ENCODE data around the gene GABPB2.

DNA sequence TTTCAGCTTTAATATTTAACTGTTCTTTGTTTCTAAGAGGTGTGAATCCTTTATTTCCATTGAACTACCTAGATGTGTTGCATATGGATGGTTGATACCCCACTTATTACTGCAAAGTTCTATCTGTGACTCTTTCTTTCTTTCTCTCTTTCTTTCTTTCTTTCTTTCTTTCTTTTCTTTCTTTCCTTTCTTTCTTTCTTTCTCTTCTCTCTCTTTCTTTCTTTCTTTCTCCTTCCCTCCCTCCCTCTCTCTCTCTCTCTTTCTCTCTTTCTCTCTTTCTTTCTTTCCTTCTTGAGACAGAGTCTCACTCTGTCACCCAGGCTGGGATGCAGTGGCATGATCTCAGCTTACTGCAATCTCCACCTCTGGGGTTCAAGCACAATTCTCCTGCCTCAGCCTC is 34.1 kb downstream of the GABPB2 start:
- TF ChIP-seq, protein P1, sequence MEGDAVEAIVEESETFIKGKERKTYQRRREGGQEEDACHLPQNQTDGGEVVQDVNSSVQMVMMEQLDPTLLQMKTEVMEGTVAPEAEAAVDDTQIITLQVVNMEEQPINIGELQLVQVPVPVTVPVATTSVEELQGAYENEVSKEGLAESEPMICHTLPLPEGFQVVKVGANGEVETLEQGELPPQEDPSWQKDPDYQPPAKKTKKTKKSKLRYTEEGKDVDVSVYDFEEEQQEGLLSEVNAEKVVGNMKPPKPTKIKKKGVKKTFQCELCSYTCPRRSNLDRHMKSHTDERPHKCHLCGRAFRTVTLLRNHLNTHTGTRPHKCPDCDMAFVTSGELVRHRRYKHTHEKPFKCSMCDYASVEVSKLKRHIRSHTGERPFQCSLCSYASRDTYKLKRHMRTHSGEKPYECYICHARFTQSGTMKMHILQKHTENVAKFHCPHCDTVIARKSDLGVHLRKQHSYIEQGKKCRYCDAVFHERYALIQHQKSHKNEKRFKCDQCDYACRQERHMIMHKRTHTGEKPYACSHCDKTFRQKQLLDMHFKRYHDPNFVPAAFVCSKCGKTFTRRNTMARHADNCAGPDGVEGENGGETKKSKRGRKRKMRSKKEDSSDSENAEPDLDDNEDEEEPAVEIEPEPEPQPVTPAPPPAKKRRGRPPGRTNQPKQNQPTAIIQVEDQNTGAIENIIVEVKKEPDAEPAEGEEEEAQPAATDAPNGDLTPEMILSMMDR (conservative IDR thresholded peaks at IDR 0.05; ENCODE audit: low read depth in 2 of 2): no peak
- TF ChIP-seq ZNF114 (CRISPR knock-in tag; IDR thresholded peaks at IDR 0.05) (no peak), JUNB (IDR thresholded peaks at IDR 0.05; ENCODE audit: unreplicated experiment) (no peak), POLR2AphosphoS5 (IDR thresholded peaks at IDR 0.05; ENCODE audit: low read depth) (no peak), EZH2 (IDR thresholded peaks at IDR 0.05; ENCODE audit: low read depth, unreplicated experiment) (no peak), STAT1 (IDR thresholded peaks at IDR 0.05; ENCODE audit: unreplicated experiment) (no peak), EZH2phosphoT487 (IDR thresholded peaks at IDR 0.05; ENCODE audit: unreplicated experiment) (no peak), NANOG (IDR thresholded peaks at IDR 0.05; ENCODE audit: borderline replicate concordance) (no peak), CREB1 (CRISPR knock-in tag; IDR thresholded peaks at IDR 0.05; ENCODE audit: low read depth) (no peak), ZNF331 (CRISPR knock-in tag; IDR thresholded peaks at IDR 0.05; ENCODE audit: low read depth) (no peak)
- TF ChIP-seq, protein P2, sequence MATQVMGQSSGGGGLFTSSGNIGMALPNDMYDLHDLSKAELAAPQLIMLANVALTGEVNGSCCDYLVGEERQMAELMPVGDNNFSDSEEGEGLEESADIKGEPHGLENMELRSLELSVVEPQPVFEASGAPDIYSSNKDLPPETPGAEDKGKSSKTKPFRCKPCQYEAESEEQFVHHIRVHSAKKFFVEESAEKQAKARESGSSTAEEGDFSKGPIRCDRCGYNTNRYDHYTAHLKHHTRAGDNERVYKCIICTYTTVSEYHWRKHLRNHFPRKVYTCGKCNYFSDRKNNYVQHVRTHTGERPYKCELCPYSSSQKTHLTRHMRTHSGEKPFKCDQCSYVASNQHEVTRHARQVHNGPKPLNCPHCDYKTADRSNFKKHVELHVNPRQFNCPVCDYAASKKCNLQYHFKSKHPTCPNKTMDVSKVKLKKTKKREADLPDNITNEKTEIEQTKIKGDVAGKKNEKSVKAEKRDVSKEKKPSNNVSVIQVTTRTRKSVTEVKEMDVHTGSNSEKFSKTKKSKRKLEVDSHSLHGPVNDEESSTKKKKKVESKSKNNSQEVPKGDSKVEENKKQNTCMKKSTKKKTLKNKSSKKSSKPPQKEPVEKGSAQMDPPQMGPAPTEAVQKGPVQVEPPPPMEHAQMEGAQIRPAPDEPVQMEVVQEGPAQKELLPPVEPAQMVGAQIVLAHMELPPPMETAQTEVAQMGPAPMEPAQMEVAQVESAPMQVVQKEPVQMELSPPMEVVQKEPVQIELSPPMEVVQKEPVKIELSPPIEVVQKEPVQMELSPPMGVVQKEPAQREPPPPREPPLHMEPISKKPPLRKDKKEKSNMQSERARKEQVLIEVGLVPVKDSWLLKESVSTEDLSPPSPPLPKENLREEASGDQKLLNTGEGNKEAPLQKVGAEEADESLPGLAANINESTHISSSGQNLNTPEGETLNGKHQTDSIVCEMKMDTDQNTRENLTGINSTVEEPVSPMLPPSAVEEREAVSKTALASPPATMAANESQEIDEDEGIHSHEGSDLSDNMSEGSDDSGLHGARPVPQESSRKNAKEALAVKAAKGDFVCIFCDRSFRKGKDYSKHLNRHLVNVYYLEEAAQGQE (IDR thresholded peaks at IDR 0.05; ENCODE audit: unreplicated experiment): no peak
- TF ChIP-seq, protein P3, sequence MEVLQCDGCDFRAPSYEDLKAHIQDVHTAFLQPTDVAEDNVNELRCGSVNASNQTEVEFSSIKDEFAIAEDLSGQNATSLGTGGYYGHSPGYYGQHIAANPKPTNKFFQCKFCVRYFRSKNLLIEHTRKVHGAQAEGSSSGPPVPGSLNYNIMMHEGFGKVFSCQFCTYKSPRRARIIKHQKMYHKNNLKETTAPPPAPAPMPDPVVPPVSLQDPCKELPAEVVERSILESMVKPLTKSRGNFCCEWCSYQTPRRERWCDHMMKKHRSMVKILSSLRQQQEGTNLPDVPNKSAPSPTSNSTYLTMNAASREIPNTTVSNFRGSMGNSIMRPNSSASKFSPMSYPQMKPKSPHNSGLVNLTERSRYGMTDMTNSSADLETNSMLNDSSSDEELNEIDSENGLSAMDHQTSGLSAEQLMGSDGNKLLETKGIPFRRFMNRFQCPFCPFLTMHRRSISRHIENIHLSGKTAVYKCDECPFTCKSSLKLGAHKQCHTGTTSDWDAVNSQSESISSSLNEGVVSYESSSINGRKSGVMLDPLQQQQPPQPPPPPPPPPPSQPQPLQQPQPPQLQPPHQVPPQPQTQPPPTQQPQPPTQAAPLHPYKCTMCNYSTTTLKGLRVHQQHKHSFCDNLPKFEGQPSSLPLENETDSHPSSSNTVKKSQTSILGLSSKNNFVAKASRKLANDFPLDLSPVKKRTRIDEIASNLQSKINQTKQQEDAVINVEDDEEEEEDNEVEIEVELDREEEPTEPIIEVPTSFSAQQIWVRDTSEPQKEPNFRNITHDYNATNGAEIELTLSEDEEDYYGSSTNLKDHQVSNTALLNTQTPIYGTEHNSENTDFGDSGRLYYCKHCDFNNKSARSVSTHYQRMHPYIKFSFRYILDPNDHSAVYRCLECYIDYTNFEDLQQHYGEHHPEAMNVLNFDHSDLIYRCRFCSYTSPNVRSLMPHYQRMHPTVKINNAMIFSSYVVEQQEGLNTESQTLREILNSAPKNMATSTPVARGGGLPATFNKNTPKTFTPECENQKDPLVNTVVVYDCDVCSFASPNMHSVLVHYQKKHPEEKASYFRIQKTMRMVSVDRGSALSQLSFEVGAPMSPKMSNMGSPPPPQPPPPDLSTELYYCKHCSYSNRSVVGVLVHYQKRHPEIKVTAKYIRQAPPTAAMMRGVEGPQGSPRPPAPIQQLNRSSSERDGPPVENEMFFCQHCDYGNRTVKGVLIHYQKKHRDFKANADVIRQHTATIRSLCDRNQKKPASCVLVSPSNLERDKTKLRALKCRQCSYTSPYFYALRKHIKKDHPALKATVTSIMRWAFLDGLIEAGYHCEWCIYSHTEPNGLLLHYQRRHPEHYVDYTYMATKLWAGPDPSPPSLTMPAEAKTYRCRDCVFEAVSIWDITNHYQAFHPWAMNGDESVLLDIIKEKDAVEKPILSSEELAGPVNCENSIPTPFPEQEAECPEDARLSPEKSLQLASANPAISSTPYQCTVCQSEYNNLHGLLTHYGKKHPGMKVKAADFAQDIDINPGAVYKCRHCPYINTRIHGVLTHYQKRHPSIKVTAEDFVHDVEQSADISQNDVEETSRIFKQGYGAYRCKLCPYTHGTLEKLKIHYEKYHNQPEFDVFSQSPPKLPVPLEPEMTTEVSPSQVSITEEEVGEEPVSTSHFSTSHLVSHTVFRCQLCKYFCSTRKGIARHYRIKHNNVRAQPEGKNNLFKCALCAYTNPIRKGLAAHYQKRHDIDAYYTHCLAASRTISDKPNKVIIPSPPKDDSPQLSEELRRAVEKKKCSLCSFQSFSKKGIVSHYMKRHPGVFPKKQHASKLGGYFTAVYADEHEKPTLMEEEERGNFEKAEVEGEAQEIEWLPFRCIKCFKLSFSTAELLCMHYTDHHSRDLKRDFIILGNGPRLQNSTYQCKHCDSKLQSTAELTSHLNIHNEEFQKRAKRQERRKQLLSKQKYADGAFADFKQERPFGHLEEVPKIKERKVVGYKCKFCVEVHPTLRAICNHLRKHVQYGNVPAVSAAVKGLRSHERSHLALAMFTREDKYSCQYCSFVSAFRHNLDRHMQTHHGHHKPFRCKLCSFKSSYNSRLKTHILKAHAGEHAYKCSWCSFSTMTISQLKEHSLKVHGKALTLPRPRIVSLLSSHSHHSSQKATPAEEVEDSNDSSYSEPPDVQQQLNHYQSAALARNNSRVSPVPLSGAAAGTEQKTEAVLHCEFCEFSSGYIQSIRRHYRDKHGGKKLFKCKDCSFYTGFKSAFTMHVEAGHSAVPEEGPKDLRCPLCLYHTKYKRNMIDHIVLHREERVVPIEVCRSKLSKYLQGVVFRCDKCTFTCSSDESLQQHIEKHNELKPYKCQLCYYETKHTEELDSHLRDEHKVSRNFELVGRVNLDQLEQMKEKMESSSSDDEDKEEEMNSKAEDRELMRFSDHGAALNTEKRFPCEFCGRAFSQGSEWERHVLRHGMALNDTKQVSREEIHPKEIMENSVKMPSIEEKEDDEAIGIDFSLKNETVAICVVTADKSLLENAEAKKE (CRISPR knock-in tag; IDR thresholded peaks at IDR 0.05): no peak
- TF ChIP-seq, protein P4, sequence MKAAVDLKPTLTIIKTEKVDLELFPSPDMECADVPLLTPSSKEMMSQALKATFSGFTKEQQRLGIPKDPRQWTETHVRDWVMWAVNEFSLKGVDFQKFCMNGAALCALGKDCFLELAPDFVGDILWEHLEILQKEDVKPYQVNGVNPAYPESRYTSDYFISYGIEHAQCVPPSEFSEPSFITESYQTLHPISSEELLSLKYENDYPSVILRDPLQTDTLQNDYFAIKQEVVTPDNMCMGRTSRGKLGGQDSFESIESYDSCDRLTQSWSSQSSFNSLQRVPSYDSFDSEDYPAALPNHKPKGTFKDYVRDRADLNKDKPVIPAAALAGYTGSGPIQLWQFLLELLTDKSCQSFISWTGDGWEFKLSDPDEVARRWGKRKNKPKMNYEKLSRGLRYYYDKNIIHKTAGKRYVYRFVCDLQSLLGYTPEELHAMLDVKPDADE (IDR thresholded peaks at IDR 0.05): no peak

Measured in GM23338 (cell line).